Activated CD4-positive, alpha-beta T cell treated with anti-CD3 and anti-CD28 coated beads, Interleukin-2, amount 50 U/mL, for 16 hours (primary cell): ENCODE results near the gene SUPT16H.
"Not testable (repeated sequence)": the region's sequence is repeated elsewhere in the genome, so short reads cannot be mapped to it uniquely, and the experiment has no call there.

Source experiments
- DNase-seq: peaks from one replicate; pipeline ENCODE4 v3.0.0-alpha.2; 2020

Gene SUPT16H

GRCh38 chr14:21356511-21356910 lies 27.3 kb downstream of the SUPT16H start:
- DNase-seq, result no peak

GRCh38 chr14:21352587-21352986 lies 31.2 kb downstream of the SUPT16H start:
- no peak for DNase-seq

GRCh38 chr14:21350539-21350938 lies 33.3 kb downstream of the SUPT16H start:
- DNase-seq, result no peak

GRCh38 chr14:21347201-21347600 lies 36.6 kb downstream of the SUPT16H start:
- no peak for DNase-seq

GRCh38 chr14:21346532-21347135 lies 37.2 kb downstream of the SUPT16H start:
- DNase-seq, result no peak

- no peak for DNase-seq
Observed at GRCh38 chr14:21343035-21343794, 40.6 kb downstream of the SUPT16H start.

GRCh38 chr14:21334202-21334906 lies 49.5 kb downstream of the SUPT16H start:
- DNase-seq, result no peak

- DNase-seq, result no peak
Observed at GRCh38 chr14:21332950-21333349, 50.9 kb downstream of the SUPT16H start.

GRCh38 chr14:21326972-21327371 lies 56.8 kb downstream of the SUPT16H start:
- DNase-seq, result no peak

GRCh38 chr14:21322716-21323115 lies 61.1 kb downstream of the SUPT16H start:
- DNase-seq, result no peak

- no peak for DNase-seq
Observed at GRCh38 chr14:21320913-21321312, 62.9 kb downstream of the SUPT16H start.

- DNase-seq, result no peak
Observed at GRCh38 chr14:21317398-21317797, 66.4 kb downstream of the SUPT16H start.

- no peak for DNase-seq
Observed at GRCh38 chr14:21313512-21313911, 70.3 kb downstream of the SUPT16H start.

- DNase-seq, result no peak
Observed at GRCh38 chr14:21311614-21312013, 72.2 kb downstream of the SUPT16H start.

GRCh38 chr14:21309956-21310355 lies 73.9 kb downstream of the SUPT16H start:
- no peak for DNase-seq

GRCh38 chr14:21309238-21309636 lies 74.6 kb downstream of the SUPT16H start:
- DNase-seq, result no peak

- DNase-seq, result peak; percentile 89
Observed at GRCh38 chr14:21308479-21309237, 75.2 kb downstream of the SUPT16H start.

- no peak for DNase-seq
Observed at GRCh38 chr14:21308132-21308478, 75.7 kb downstream of the SUPT16H start.

GRCh38 chr14:21307637-21308036 lies 76.2 kb downstream of the SUPT16H start:
- no peak for DNase-seq

GRCh38 chr14:21302836-21303140 lies 81.0 kb downstream of the SUPT16H start:
- DNase-seq, result not testable (repeated sequence)

- DNase-seq, result no peak
Observed at GRCh38 chr14:21302013-21302835, 81.6 kb downstream of the SUPT16H start.
